H9 (cell line): Measurements from ENCODE around the gene CCK. TPM values are rescaled to one million over a fixed set of nuclear protein-coding genes. Genes with fewer than 3 reads are reported as not detected.

ENCODE experiments used
- DNase-seq: peaks from one replicate; pipeline ENCODE4 v3.0.0-alpha.2; 2017
- H2AFZ ChIP-seq: one replicate; pipeline ENCODE4 v1.6.1; 2013; ENCODE audit warnings: mild to moderate bottlenecking, low read length, control low read depth, moderate library complexity
- H2AK5ac ChIP-seq: 2 replicates; pipeline ENCODE4 v1.6.1; 2013; ENCODE audit warnings: low read length, control low read depth, mixed read lengths; ENCODE audit not compliant: insufficient read length
- H2BK120ac ChIP-seq: one replicate; pipeline ENCODE4 v1.6.1; 2013; ENCODE audit warnings: low read depth, mild to moderate bottlenecking, low read length, control low read depth, inconsistent platforms; ENCODE audit not compliant: poor library complexity, severe bottlenecking
- H2BK12ac ChIP-seq: 2 replicates; pipeline ENCODE4 v1.6.1; 2013; ENCODE audit warnings: low read length, control low read depth, mixed read lengths, low read depth; ENCODE audit not compliant: insufficient read length
- H2BK15ac ChIP-seq: 2 replicates; pipeline ENCODE4 v1.6.1; 2013; ENCODE audit warnings: low read depth, low read length, control low read depth
- H2BK20ac ChIP-seq: one replicate; pipeline ENCODE4 v1.6.1; 2013; ENCODE audit warnings: low read depth, mild to moderate bottlenecking, low read length, control low read depth, inconsistent platforms; ENCODE audit not compliant: poor library complexity, severe bottlenecking
- H2BK5ac ChIP-seq: 2 replicates; pipeline ENCODE4 v1.6.1; 2013; ENCODE audit warnings: low read length, control low read depth, mixed read lengths; ENCODE audit not compliant: insufficient read length
- H3K14ac ChIP-seq: 2 replicates; pipeline ENCODE4 v1.6.1; 2013; ENCODE audit warnings: low read length, control low read depth; ENCODE audit not compliant: insufficient read depth
- H3K18ac ChIP-seq: 2 replicates; pipeline ENCODE4 v1.6.1; 2013; ENCODE audit warnings: low read depth, mild to moderate bottlenecking, mixed read lengths, low read length, control low read depth; ENCODE audit not compliant: insufficient read length
- H3K23ac ChIP-seq: 2 replicates; pipeline ENCODE4 v1.6.1; 2013; ENCODE audit warnings: low read length, control low read depth, mixed read lengths, low read depth; ENCODE audit not compliant: insufficient read length
- H3K23me2 ChIP-seq: 2 replicates; pipeline ENCODE4 v1.6.1; 2013; ENCODE audit warnings: low read depth, mild to moderate bottlenecking, mixed read lengths, low read length, control low read depth; ENCODE audit not compliant: insufficient read length, poor library complexity, severe bottlenecking
- H3K27ac ChIP-seq: 2 replicates; pipeline ENCODE4 v1.5.1; 2013; ENCODE audit warnings: low read length, control low read depth, mixed read lengths, low read depth; ENCODE audit not compliant: insufficient read length
- H3K27me3 ChIP-seq: 2 replicates; pipeline ENCODE4 v1.6.1; 2013; ENCODE audit warnings: low read length, control low read depth, inconsistent platforms; ENCODE audit not compliant: insufficient read depth
- H3K4ac ChIP-seq: 2 replicates; pipeline ENCODE4 v1.6.1; 2013; ENCODE audit warnings: low read depth, mild to moderate bottlenecking, control low read depth, inconsistent platforms, low read length, moderate library complexity
- H3K4me1 ChIP-seq: 2 replicates; pipeline ENCODE4 v1.6.1; 2013; ENCODE audit warnings: low read length, control low read depth, inconsistent platforms; ENCODE audit not compliant: insufficient read depth
- H3K4me2 ChIP-seq: 2 replicates; pipeline ENCODE4 v1.6.1; 2013; ENCODE audit warnings: low read length, control low read depth, mixed read lengths; ENCODE audit not compliant: insufficient read length, insufficient read depth
- H3K56ac ChIP-seq: 2 replicates; pipeline ENCODE4 v1.6.1; 2013; ENCODE audit warnings: low read depth, mild to moderate bottlenecking, mixed read lengths, low read length, control low read depth; ENCODE audit not compliant: insufficient read length
- H3K79me1 ChIP-seq: 2 replicates; pipeline ENCODE4 v1.6.1; 2013; ENCODE audit warnings: low read depth, mild to moderate bottlenecking, moderate library complexity, low read length, control low read depth, inconsistent platforms; ENCODE audit not compliant: insufficient read depth, poor library complexity, severe bottlenecking
- H3K79me2 ChIP-seq: 2 replicates; pipeline ENCODE4 v1.6.1; 2013; ENCODE audit warnings: low read length, control low read depth, inconsistent platforms; ENCODE audit not compliant: insufficient read depth
- H3K9ac ChIP-seq: 2 replicates; pipeline ENCODE4 v1.6.1; 2013; ENCODE audit warnings: low read length, control low read depth, mixed read lengths; ENCODE audit not compliant: insufficient read length; ENCODE audit errors: extremely low read depth
- H3K9me3 ChIP-seq: one replicate; pipeline ENCODE4 v1.6.1; 2013; ENCODE audit warnings: low read depth, low read length, inconsistent platforms; ENCODE audit not compliant: control insufficient read depth
- H3T11ph ChIP-seq: one replicate; pipeline ENCODE4 v1.6.1; 2013; ENCODE audit warnings: mild to moderate bottlenecking, low read length, control low read depth, inconsistent platforms
- H4K20me1 ChIP-seq: one replicate; pipeline ENCODE4 v1.6.1; 2013; ENCODE audit not compliant: control insufficient read depth, insufficient read length, insufficient read depth
- H4K5ac ChIP-seq: 2 replicates; pipeline ENCODE4 v1.6.1; 2013; ENCODE audit warnings: low read depth, mild to moderate bottlenecking, mixed read lengths, low read length, control low read depth; ENCODE audit not compliant: insufficient read length
- H4K8ac ChIP-seq: replicated peaks from 2 replicates; pipeline ENCODE4 v1.6.1; 2013; ENCODE audit warnings: low read length, control low read depth, mixed read lengths, low read depth; ENCODE audit not compliant: insufficient read length
- H4K91ac ChIP-seq: 2 replicates; pipeline ENCODE4 v1.6.1; 2013; ENCODE audit warnings: low read depth, mild to moderate bottlenecking, moderate library complexity, mixed read lengths, low read length, control low read depth; ENCODE audit not compliant: insufficient read length
- H3K27ac Mint-ChIP-seq, 3 experiments: 2 replicates in 2 of 3; 3 replicates in 1 of 3; pipeline ENCODE4 v1.8.0; 2020 to 2021; ENCODE audit warnings: mixed read lengths in 3 of 3, mild to moderate bottlenecking in 1 of 3, moderate library complexity in 1 of 3
- H3K27me3 Mint-ChIP-seq: 2 replicates; pipeline ENCODE4 v1.8.0; 2021; ENCODE audit warnings: low read depth, mild to moderate bottlenecking, moderate library complexity, mixed read lengths
- H3K36me3 Mint-ChIP-seq, 3 experiments: 2 replicates in 2 of 3; 3 replicates in 1 of 3; pipeline ENCODE4 v1.8.0; 2020 to 2021; ENCODE audit warnings: low read depth in 3 of 3, mixed read lengths in 3 of 3; ENCODE audit not compliant: insufficient read depth in 1 of 3
- H3K4me1 Mint-ChIP-seq, 2 experiments: 2 replicates each; pipeline ENCODE4 v1.8.0; 2020; ENCODE audit warnings: mixed read lengths in 2 of 2
- H3K4me3 Mint-ChIP-seq, 2 experiments: 2 replicates in 1 of 2; 3 replicates in 1 of 2; pipeline ENCODE4 v1.8.0; 2020 to 2021; ENCODE audit warnings: mild to moderate bottlenecking in 2 of 2, mixed read lengths in 2 of 2, moderate library complexity in 1 of 2
- H3K9me3 Mint-ChIP-seq, 2 experiments: 2 replicates in 1 of 2; 3 replicates in 1 of 2; pipeline ENCODE4 v1.8.0; 2020; ENCODE audit warnings: mild to moderate bottlenecking in 2 of 2, mixed read lengths in 2 of 2, moderate library complexity in 1 of 2
- WGBS: extraction: QIAGEN DNeasy Blood & Tissue Kit; methylation state at CpG from one replicate; pipeline ENCODE4 v1.1.7; 2013; ENCODE audit warnings: missing lambda C conversion rate, low lambda C conversion rate, mixed read lengths; ENCODE audit not compliant: insufficient read length; ENCODE audit errors: extremely low coverage; 5-methylcytosine and 5-hydroxymethylcytosine counted together
- total RNA-seq: library from RNA; stranded (reverse); gene quantifications from 2 replicates; pipeline ENCODE4 v1.2.1, GENCODE V29; 2021
- TF ChIP-seq, protein P1 (sequence below): fragments of 200-600 bp; sonication (generic); conservative IDR thresholded peaks from 3 replicates; pipeline ENCODE4 v1.8.0; 2021; ENCODE audit warnings: antibody characterized with exemption, mild to moderate bottlenecking

CCK gene
- total RNA-seq, 1 experiment from 2014 or later, result 0.37 TPM

DNA sequence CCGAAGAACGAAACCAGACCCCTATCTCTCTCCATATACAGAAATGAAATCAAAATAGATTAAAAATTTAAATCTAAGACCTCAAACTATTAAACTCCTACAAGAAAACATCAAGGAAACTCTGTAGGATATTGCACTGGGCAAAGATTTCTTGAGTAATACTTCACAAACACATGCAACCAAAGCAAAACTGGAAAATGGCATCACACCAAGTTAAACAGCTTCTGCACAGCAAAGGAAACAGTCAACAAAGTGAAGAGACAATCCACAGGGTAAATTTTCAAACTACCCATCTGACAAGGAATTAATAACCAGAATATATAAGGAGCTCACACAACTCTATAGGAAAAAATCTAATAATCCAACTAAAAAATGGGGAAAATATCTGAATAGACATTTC is 29.4 kb downstream of the CCK start:
- no peaks in the 10 kb centered on the region for H3K23me2 ChIP-seq
- H3K4me1 ChIP-seq, result no peaks in the 10 kb centered on the region
- H3K4me2 ChIP-seq, result no peak overlapping the region
- no peak overlapping the region for H2BK5ac ChIP-seq
- no peak overlapping the region for H3T11ph ChIP-seq
- H3K27me3 Mint-ChIP-seq, result peaks cover 9% of the 10 kb centered on the region; the same call in 1 of the 2 replicates
- H3K27ac ChIP-seq, result no peak overlapping the region
- H3K23ac ChIP-seq, result no peak overlapping the region
- H4K20me1 ChIP-seq, result no peaks in the 10 kb centered on the region
- no peak overlapping the region for H2BK12ac ChIP-seq
- 0 out of 4 replicates have a peak, but pooled peaks cover 0 to under 1% of the 10 kb centered on the region in 2 experiments for H3K4me1 Mint-ChIP-seq
- TF ChIP-seq, protein P1, sequence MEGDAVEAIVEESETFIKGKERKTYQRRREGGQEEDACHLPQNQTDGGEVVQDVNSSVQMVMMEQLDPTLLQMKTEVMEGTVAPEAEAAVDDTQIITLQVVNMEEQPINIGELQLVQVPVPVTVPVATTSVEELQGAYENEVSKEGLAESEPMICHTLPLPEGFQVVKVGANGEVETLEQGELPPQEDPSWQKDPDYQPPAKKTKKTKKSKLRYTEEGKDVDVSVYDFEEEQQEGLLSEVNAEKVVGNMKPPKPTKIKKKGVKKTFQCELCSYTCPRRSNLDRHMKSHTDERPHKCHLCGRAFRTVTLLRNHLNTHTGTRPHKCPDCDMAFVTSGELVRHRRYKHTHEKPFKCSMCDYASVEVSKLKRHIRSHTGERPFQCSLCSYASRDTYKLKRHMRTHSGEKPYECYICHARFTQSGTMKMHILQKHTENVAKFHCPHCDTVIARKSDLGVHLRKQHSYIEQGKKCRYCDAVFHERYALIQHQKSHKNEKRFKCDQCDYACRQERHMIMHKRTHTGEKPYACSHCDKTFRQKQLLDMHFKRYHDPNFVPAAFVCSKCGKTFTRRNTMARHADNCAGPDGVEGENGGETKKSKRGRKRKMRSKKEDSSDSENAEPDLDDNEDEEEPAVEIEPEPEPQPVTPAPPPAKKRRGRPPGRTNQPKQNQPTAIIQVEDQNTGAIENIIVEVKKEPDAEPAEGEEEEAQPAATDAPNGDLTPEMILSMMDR, result no peak
- H3K14ac ChIP-seq, result no peak overlapping the region
- peaks cover 0 to 21% (median 10%) of the 10 kb centered on the region in 3 experiments; a peak in 5 of 7 replicates for H3K36me3 Mint-ChIP-seq
- peaks cover 8% of the 10 kb centered on the region for H3K9me3 ChIP-seq
- H3K18ac ChIP-seq, result no peak overlapping the region
- H4K91ac ChIP-seq, result no peak overlapping the region
- H3K27ac Mint-ChIP-seq, result no peak overlapping the region
- no peak overlapping the region for H4K5ac ChIP-seq
- H3K27me3 ChIP-seq, result no peaks in the 10 kb centered on the region
- H2BK15ac ChIP-seq, result no peak overlapping the region
- no peak overlapping the region for H3K56ac ChIP-seq
- no CpG with 5 or more reads among the region's 2 CpGs for WGBS
- peaks cover 31 to 39% of the 10 kb centered on the region in 2 experiments for H3K9me3 Mint-ChIP-seq
- no peaks in the 10 kb centered on the region for H3K79me2 ChIP-seq
- H2BK120ac ChIP-seq, result no peak overlapping the region
- H3K4me3 Mint-ChIP-seq, result no peak overlapping the region
- H4K8ac ChIP-seq, result no peak overlapping the region
- no peak overlapping the region for H2BK20ac ChIP-seq
- no peak overlapping the region for H3K4ac ChIP-seq
- no peak overlapping the region for H3K9ac ChIP-seq
- H3K79me1 ChIP-seq, result no peaks in the 10 kb centered on the region
- no peak overlapping the region for H2AK5ac ChIP-seq
- DNase-seq, result no peak
- H2AFZ ChIP-seq, result no peak overlapping the region
